HG02798 (cell line): Measurements from ENCODE around the gene C1QTNF9.
"Not testable (repeated sequence)": the region's sequence is repeated elsewhere in the genome, so short reads cannot be mapped to it uniquely, and the experiment has no call there.

Experiments
- ATAC-seq: cut with Tn5 transposase; IDR thresholded peaks from one replicate; pipeline ENCODE4 v1.9.1; 2021; ENCODE audit warnings: mild to moderate bottlenecking; ENCODE audit not compliant: unreplicated experiment, poor library complexity

C1QTNF9 gene

GRCh38 chr13:24358836-24359235 lies 49.5 kb downstream of the C1QTNF9 start:
- not testable (repeated sequence) for ATAC-seq

- ATAC-seq: not testable (repeated sequence)
These were observed 49.9 kb downstream of the C1QTNF9 start for GRCh38 chr13:24359252-24359651.

GRCh38 chr13:24360106-24360505 lies 50.7 kb downstream of the C1QTNF9 start:
- ATAC-seq: no peak

GRCh38 chr13:24361113-24361512 lies 51.7 kb downstream of the C1QTNF9 start:
- no peak for ATAC-seq

- no peak for ATAC-seq
These were observed 52.5 kb downstream of the C1QTNF9 start for GRCh38 chr13:24361852-24362366.

- ATAC-seq: no peak
These were observed 53.1 kb downstream of the C1QTNF9 start for GRCh38 chr13:24362435-24362952.

DNA sequence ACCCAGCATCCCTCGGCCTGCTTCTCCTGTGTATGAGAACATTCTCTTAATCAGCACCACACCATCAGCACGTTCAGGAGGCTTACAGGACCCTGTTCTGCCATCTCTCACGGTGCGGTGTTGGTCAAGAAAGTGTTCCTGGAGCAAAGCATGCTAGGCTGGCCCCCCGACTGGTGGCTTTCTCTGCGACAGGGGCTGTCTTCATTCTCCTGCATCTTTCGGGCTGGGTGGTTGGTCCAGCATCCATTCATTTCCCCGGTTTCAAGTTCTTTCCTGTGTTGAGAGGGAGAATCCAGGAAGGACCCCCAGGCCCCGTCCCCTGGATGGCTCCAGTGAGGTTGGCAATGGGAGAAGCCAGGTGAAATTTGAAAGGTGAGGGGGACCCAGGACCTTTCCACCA lies 55.8 kb downstream of the C1QTNF9 start:
- ATAC-seq: no peak

GRCh38 chr13:24366315-24366714 lies 56.9 kb downstream of the C1QTNF9 start:
- ATAC-seq: not testable (repeated sequence)

DNA sequence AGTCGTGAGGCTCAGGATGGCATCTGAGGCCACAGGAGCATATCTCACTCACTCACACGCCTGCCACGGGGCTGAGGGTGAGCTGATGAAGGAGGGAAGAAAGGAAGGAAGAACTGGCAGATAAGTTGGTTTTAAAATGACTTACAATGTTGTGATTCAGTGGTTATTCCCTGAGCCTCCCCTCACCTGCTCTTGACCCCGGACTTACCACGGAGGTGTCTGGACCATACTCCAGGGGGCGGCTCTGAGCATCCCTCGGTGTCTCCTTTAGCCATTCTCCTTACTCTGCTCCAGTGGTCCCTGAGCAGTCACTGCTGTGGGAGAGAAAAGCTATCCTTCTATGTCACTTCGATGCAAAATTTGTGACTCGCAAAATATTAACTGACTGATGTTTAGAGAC lies 61.9 kb downstream of the C1QTNF9 start:
- not testable (repeated sequence) for ATAC-seq
